Measurements from ENCODE around the gene DENR. TPM values are rescaled to one million over a fixed set of nuclear protein-coding genes. Genes with fewer than 3 reads are reported as not detected.
"Not testable (repeated sequence)": the region's sequence is repeated elsewhere in the genome, so short reads cannot be mapped to it uniquely, and the experiment has no call there.

DENR gene
- total and polyA plus RNA-seq, 2 experiments from 2014 or later, result 48.6 to 83.3 TPM

GRCh38 chr12:122795807-122796206, 43.2 kb downstream of the DENR start:
- Histone ChIP-seq H3K4me2 (ENCODE audit: unreplicated experiment) (no peak overlapping the region), H4K20me1 (ENCODE audit: insufficient read depth) (no peaks in the 10 kb centered on the region), H3K36me3 (ENCODE audit: low read depth) (no peaks in the 10 kb centered on the region), H3K4me3 (no peak overlapping the region), H3K27ac (no peak overlapping the region), H2AFZ (no peak overlapping the region), H3K27me3 (replicated peaks; ENCODE audit: insufficient read depth) (no peaks in the 10 kb centered on the region), H3K79me2 (ENCODE audit: insufficient read depth) (no peaks in the 10 kb centered on the region), H3K9me3 (ENCODE audit: low read depth) (no peaks in the 10 kb centered on the region), H3F3A (ENCODE audit: insufficient read depth) (no peaks in the 10 kb centered on the region), H3K4me1 (ENCODE audit: insufficient read depth) (peaks cover 3% of the 10 kb centered on the region), H3K9me2 (ENCODE audit: insufficient read depth) (no peaks in the 10 kb centered on the region), H3K9ac (no peak overlapping the region)
- in situ Hi-C loops (cut with MboI), result no loop called here
- no peak for DNase-seq
- TF ChIP-seq EZH2phosphoT487 (IDR thresholded peaks at IDR 0.05; ENCODE audit: insufficient read depth, low read depth), result no peak
- TF ChIP-seq EZH2 (IDR thresholded peaks at IDR 0.05; ENCODE audit: insufficient read depth, poor library complexity, severe bottlenecking), result no peak
- 90 to 95% methylated on average over 4 of the region's 4 CpGs for WGBS, 2 experiments (ENCODE audit: low coverage in 1 of 2, low lambda C conversion rate in 2 of 2, missing lambda C conversion rate in 2 of 2)

DNA sequence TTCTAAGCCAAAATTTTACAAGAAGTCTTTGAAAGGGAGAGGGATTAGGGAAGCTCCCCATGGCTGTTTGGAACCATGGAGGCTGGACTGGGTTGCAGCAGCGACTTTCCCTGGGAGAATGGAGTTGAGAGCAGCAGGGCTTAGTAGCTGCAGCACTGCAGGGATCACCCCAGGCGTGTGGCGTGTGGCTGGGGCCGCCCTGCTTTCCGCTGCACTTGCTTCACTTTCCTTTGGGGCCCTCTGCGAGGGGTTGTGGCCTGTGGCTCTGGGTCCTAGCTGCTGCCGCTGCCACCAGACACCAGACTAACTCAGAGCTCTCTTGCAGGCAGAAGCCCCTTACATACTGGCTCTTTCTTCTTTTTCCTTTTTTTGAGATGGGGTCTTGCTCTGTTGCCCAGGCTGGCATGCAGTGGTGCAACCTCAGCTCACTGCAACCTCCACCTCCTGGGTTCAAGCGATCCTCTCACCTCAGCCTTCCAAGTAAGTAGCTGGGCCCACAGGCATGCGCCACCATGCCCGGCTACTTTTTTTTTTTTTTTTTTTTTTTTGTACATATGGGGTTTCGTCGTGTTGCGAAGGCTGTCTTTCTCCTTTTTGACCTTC, 47.1 kb downstream of the DENR start:
- no peak for DNase-seq
- 89 to 93% methylated on average over 13 of the region's 13 CpGs for WGBS, 2 experiments (ENCODE audit: low coverage in 1 of 2, low lambda C conversion rate in 2 of 2, missing lambda C conversion rate in 2 of 2)
- H3K4me2 ChIP-seq (ENCODE audit: unreplicated experiment), result no peak overlapping the region
- H3F3A ChIP-seq (ENCODE audit: insufficient read depth), result 0 out of 2 replicates have a peak, but pooled peaks cover 3% of the 10 kb centered on the region
- H3K9ac ChIP-seq, result no peak overlapping the region
- H3K9me2 ChIP-seq (ENCODE audit: insufficient read depth), result no peaks in the 10 kb centered on the region
- no peaks in the 10 kb centered on the region for H3K27me3 ChIP-seq (replicated peaks; ENCODE audit: insufficient read depth)
- no peak overlapping the region for H3K27ac ChIP-seq
- H3K36me3 ChIP-seq (ENCODE audit: low read depth), result no peaks in the 10 kb centered on the region
- H3K9me3 ChIP-seq (ENCODE audit: low read depth), result no peaks in the 10 kb centered on the region
- TF ChIP-seq EZH2phosphoT487 (IDR thresholded peaks at IDR 0.05; ENCODE audit: insufficient read depth, low read depth) (no peak), EZH2 (IDR thresholded peaks at IDR 0.05; ENCODE audit: insufficient read depth, poor library complexity, severe bottlenecking) (no peak)
- H3K79me2 ChIP-seq (ENCODE audit: insufficient read depth), result no peaks in the 10 kb centered on the region
- in situ Hi-C loops (cut with MboI), result no loop called here
- H4K20me1 ChIP-seq (ENCODE audit: insufficient read depth), result no peaks in the 10 kb centered on the region
- H3K4me1 ChIP-seq (ENCODE audit: insufficient read depth), result no peaks in the 10 kb centered on the region
- H3K4me3 ChIP-seq, result no peak overlapping the region
- no peak overlapping the region for H2AFZ ChIP-seq

- TF ChIP-seq EZH2 (IDR thresholded peaks at IDR 0.05; ENCODE audit: insufficient read depth, poor library complexity, severe bottlenecking), result no peak
- Histone ChIP-seq H3F3A (ENCODE audit: insufficient read depth) (0 out of 2 replicates have a peak, but pooled peaks cover 3% of the 10 kb centered on the region), H4K20me1 (ENCODE audit: insufficient read depth) (no peaks in the 10 kb centered on the region), H2AFZ (no peak overlapping the region), H3K4me3 (no peak overlapping the region), H3K79me2 (ENCODE audit: insufficient read depth) (no peaks in the 10 kb centered on the region), H3K9me2 (ENCODE audit: insufficient read depth) (no peaks in the 10 kb centered on the region), H3K9me3 (ENCODE audit: low read depth) (no peaks in the 10 kb centered on the region), H3K4me2 (ENCODE audit: unreplicated experiment) (no peak overlapping the region), H3K36me3 (ENCODE audit: low read depth) (no peaks in the 10 kb centered on the region), H3K4me1 (ENCODE audit: insufficient read depth) (no peaks in the 10 kb centered on the region), H3K9ac (no peak overlapping the region), H3K27me3 (replicated peaks; ENCODE audit: insufficient read depth) (no peaks in the 10 kb centered on the region), H3K27ac (no peak overlapping the region)
- WGBS, 2 experiments (ENCODE audit: low coverage in 1 of 2, low lambda C conversion rate in 2 of 2, missing lambda C conversion rate in 2 of 2), result 87 to 89% methylated on average over 7 of the region's 7 CpGs
- in situ Hi-C loops (cut with MboI), result no loop called here
- DNase-seq, result no peak
Measured at GRCh38 chr12:122803937-122804336, 51.3 kb downstream of the DENR start.

GRCh38 chr12:122804957-122805356, 52.3 kb downstream of the DENR start:
- DNase-seq; H3K9ac ChIP-seq; H3K79me2 ChIP-seq (ENCODE audit: insufficient read depth); H3K9me3 ChIP-seq (ENCODE audit: low read depth); H4K20me1 ChIP-seq (ENCODE audit: insufficient read depth); H3K4me1 ChIP-seq (ENCODE audit: insufficient read depth); in situ Hi-C loops (cut with MboI); H3K9me2 ChIP-seq (ENCODE audit: insufficient read depth); H3K27ac ChIP-seq; H3K27me3 ChIP-seq (replicated peaks; ENCODE audit: insufficient read depth); H3F3A ChIP-seq (ENCODE audit: insufficient read depth); H3K36me3 ChIP-seq (ENCODE audit: low read depth); H3K4me3 ChIP-seq; H3K4me2 ChIP-seq (ENCODE audit: unreplicated experiment); H2AFZ ChIP-seq: not testable (repeated sequence)
- 97 to 98% methylated on average over 7 to 9 of the region's 9 CpGs for WGBS, 2 experiments (ENCODE audit: low coverage in 1 of 2, low lambda C conversion rate in 2 of 2, missing lambda C conversion rate in 2 of 2)

- no peaks in the 10 kb centered on the region for H3K27me3 ChIP-seq (replicated peaks; ENCODE audit: insufficient read depth)
- no peak overlapping the region for H3K9ac ChIP-seq
- no peak overlapping the region for H3K4me3 ChIP-seq
- no peaks in the 10 kb centered on the region for H3K9me3 ChIP-seq (ENCODE audit: low read depth)
- H2AFZ ChIP-seq, result no peak overlapping the region
- in situ Hi-C loops (cut with MboI), result no loop called here
- WGBS, 2 experiments (ENCODE audit: low coverage in 1 of 2, low lambda C conversion rate in 2 of 2, missing lambda C conversion rate in 2 of 2), result 95% methylated on average over 1 of the region's 1 CpG
- H3K27ac ChIP-seq, result no peak overlapping the region
- 0 out of 2 replicates have a peak, but pooled peaks cover 3% of the 10 kb centered on the region for H3F3A ChIP-seq (ENCODE audit: insufficient read depth)
- no peaks in the 10 kb centered on the region for H3K36me3 ChIP-seq (ENCODE audit: low read depth)
- TF ChIP-seq EZH2phosphoT487 (IDR thresholded peaks at IDR 0.05; ENCODE audit: insufficient read depth, low read depth) (no peak), EZH2 (IDR thresholded peaks at IDR 0.05; ENCODE audit: insufficient read depth, poor library complexity, severe bottlenecking) (no peak)
- H4K20me1 ChIP-seq (ENCODE audit: insufficient read depth), result no peaks in the 10 kb centered on the region
- no peaks in the 10 kb centered on the region for H3K9me2 ChIP-seq (ENCODE audit: insufficient read depth)
- DNase-seq, result no peak
- H3K79me2 ChIP-seq (ENCODE audit: insufficient read depth), result no peaks in the 10 kb centered on the region
- no peak overlapping the region for H3K4me2 ChIP-seq (ENCODE audit: unreplicated experiment)
- H3K4me1 ChIP-seq (ENCODE audit: insufficient read depth), result no peaks in the 10 kb centered on the region
Measured at GRCh38 chr12:122807651-122808050, 55.0 kb downstream of the DENR start.

All from GM23248 (cell line).